ENCODE data around the gene SP140.

DNA sequence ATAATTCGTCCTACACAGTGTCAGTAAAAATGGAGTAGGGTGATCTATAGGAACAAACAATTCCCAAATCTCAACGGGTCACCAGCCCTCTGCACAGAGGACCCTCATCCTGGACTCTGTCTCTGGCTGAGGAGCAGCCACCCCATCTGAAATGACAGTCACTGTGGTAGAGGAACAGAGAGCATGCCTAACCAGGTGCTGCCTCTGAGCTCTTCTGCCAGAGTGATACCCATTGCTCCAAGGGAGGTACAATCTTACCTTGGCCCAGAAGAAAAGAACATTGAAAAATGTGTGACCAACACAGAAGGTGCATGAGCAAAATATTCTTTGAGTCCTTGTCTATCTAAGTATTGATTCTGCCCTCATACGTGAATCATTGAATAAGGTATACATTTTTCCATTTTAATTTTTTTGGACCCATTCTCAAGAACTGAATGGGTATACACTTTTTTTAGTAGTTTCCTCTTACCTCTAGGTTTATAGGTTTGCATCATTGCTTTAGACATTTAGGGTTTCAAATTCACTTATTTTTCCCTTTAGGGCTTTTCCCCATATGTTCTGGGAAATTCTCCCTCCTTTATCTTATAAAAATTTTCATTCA is 8.7 kb downstream of the SP140 start:
- TF ChIP-seq, protein P1, sequence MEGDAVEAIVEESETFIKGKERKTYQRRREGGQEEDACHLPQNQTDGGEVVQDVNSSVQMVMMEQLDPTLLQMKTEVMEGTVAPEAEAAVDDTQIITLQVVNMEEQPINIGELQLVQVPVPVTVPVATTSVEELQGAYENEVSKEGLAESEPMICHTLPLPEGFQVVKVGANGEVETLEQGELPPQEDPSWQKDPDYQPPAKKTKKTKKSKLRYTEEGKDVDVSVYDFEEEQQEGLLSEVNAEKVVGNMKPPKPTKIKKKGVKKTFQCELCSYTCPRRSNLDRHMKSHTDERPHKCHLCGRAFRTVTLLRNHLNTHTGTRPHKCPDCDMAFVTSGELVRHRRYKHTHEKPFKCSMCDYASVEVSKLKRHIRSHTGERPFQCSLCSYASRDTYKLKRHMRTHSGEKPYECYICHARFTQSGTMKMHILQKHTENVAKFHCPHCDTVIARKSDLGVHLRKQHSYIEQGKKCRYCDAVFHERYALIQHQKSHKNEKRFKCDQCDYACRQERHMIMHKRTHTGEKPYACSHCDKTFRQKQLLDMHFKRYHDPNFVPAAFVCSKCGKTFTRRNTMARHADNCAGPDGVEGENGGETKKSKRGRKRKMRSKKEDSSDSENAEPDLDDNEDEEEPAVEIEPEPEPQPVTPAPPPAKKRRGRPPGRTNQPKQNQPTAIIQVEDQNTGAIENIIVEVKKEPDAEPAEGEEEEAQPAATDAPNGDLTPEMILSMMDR (IDR thresholded peaks at IDR 0.05; ENCODE audit: low read length), result no peak
- no peak for TF ChIP-seq EZH2phosphoT487 (IDR thresholded peaks at IDR 0.05; ENCODE audit: low read length)
- TF ChIP-seq EZH2 (optimal IDR thresholded peaks at IDR 0.05; ENCODE audit: low read depth, low read length), result no peak
